NCI-H345 treated with DMSO at 0.1 percent for 48 hours (cell line): ENCODE measurements around the gene MBD3L5.
"Not testable (repeated sequence)": the region's sequence is repeated elsewhere in the genome, so short reads cannot be mapped to it uniquely, and the experiment has no call there.

ENCODE experiments used
- DNase-seq: peaks from one replicate; lab custom pipeline; 2025; ENCODE audit not compliant: unreplicated experiment; lab: John Stamatoyannopoulos, UW

The MBD3L5 gene

DNA sequence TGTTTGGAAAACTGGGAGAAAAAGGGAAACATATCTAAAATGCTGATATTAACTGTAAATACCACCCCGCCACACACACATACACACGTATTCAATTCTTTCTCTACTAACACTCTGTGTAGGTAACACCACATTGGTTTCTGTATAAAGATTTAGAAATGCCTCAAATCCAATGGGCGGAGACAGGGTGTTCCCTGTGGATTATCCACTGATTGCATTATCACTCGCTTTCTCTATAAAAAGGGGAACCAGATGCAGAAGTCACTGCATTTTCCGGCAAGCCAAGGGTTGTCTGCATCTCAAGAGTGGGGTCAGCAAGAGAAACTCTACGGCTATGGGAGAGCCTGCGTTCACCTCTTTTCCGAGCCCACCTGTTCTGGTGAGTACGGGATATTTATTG, at the start of gene MBD3L5:
Gene MBD3L5 (plus strand): TSS at position 301 of the 400 bp plus-strand sequence. CDS start 34 bp downstream, at position 335.
- DNase-seq = not testable (repeated sequence)

DNA sequence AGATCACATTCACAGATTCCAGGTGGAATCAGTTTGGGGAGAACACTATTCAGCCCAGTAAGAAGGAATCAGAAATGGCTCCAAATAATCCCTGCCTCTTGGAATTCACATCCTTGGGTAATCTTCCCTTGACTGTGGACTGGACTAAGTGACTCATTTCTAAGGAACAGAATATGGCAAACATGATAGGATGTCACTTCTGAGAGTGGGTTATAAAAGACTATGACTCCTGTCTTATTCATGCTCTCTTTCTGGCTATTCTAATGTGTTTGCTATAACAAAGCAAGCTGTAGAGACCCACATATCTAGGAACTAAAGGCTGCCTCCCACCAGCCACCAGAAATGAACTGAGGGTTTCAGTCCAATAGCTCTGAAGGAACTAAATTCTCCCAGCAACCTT, 46.9 kb upstream of the MBD3L5 start:
- no peak for DNase-seq

DNA sequence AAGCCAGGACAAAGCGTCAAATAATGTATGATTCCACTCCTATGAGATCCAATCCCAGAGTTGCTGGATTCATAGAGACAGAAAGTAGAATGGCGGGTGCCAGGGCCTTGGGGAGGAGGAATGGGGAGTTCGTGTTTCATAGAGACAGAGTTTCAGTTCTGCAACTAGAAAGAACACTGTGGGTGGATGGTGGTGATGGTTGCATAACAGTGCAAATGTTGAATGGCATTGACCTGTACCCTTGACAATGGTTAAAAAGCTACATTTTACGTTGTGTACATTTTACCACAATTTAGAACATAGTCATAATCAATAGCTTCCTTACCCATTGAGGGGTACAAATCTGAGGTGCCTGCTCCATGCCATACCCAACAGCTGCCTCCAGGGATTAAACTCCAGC, 42.5 kb upstream of the MBD3L5 start:
- no peak for DNase-seq

DNA sequence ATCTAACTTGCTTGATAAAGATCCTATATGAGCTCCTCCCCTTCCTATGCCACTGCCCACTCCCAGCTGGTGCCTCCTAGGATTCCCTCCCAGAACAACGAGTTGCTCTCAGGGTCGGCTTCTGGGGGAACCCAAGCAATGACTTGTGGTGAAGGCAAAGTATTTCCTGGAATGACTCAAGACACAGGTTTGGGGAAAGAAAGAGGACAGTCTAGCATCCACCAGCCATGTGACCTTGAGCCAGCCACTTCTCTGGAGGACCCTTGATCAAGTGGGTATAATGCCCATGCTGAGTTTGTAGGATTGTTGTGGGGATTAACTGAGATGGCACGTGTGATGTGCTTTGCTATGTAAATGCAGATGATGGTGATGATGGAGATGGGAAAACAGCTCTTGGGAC, 42.1 kb upstream of the MBD3L5 start:
- no peak for DNase-seq

DNA sequence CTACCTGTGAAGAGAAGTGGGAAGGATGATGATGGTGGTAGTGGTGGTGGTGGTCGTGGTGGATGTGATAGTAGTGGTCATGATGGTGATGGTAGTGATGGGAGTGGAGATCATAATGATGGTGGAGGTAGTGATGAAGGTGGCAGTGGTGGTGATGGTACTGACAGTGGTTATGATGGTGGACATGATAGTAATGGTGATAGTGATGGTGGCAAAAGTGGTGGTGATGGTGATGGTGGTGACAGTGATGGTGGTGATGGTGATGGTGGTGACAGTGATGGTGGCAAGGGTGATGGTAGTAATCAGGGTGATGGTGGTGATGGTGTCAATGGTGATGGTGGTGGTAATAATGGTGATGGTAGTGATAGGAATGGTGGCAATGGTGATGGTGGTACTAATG, 35.3 kb upstream of the MBD3L5 start:
- DNase-seq = no peak

DNA sequence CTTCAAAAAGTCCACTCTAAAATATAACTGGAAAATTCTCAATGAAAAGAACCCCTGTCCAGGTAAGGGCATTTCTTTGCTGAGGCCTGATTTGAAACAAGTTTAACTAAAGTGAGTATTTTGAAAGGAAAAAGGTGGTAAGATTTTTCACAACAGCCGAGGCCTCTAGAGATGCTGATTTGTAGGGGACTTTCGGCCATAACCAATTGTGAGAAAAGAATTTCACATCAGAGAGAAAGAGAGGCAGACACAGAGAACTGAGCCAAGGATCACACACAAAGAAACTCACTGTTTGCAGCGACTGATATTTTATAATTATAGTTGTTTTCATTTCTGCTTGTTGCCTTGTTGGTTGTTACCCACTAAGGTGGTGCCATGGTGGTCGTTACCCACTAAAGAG, 33.6 kb upstream of the MBD3L5 start:
- no peak for DNase-seq

DNA sequence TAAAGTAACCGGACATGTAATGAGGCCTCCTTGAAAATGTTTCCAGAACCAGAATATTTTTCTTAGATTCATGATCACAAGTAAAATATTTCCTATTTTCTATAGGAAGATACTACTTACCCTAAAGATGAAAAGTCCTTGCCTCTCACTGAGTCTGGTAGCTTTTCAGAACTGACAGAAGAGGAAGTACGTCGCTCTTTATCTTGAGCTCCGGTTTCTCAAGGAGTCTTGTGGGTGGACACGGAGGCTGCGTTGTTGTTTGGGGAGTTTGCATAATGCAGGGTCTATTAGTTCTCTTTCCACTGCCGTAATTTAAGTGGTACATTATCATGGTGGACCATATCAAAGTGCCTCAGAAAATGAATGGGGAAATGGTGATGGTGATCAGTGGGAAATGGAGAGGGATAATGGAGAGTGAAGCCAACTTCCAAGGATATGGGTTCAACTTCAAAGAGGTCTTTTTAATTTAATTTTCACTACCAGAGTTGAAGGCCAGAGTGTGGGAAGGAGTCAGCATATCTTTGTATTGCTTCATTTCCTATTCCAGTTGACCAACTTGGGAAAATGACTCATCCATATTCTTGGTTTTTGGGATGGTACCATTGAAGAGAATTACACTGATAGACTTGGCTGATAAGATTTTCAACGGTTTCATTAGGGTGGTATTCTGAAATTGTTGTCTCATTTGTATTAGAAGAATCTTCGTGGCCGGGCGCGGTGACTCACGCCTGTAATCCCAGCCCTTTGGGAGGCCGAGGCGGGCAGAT, 32.5 kb upstream of the MBD3L5 start:
- no peak for DNase-seq

DNA sequence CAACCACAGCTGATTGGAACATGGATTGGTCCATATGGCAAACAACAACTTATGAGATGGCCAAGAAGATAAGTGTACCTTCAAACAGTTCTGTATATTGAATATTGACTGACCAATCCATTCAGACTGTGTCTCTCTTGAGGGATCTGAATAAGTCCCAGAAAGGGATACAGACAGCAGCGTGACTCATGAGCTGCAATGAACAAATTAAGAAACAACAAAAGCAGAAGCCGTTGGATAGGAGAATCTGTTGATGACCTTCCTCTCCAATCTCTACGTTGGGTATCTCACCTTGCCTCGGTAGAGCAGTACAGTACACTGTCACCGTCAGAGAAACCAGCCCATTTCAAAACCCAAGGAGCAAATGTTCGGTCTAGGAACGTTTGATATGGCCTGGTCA, 30.4 kb upstream of the MBD3L5 start:
- no peak for DNase-seq

DNA sequence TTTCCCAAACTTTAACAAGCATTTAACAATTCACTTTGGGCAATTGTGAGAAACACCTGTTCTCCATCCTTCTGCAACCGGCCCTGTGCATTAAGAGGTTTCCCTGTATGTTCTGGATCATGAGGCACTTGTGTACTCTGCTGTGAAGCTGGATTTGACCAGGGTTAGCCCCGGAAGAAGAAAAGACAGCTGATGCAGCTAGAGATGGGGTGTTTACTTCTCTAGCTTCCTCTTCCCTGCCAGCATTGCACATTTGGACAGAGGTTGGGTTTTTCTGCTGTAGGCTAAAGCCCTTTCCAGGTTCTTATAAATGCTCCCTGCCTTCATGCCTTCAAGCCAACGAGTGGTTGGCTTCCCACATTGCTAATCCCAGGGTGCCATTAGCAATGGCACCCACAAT, 30.0 kb upstream of the MBD3L5 start:
- DNase-seq = no peak

DNA sequence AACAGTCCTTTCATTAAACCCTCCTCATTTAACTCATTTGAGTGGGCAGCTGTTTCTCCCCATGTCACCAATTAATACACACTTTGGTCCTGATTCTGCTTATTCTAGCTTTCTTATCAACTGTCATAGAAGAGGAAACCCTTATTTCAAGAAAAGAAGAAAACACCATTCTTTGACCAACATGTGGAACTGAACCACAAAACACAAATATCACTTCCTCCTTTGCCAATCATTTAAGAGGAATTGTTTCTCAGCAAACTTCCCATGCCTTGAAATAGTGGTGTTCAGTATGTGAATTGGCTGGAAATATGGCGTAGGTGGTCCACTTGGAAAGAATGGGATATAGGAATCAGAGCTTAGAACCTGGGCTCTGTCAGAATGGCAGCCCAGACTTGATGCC, 29.6 kb upstream of the MBD3L5 start:
- DNase-seq = no peak

DNA sequence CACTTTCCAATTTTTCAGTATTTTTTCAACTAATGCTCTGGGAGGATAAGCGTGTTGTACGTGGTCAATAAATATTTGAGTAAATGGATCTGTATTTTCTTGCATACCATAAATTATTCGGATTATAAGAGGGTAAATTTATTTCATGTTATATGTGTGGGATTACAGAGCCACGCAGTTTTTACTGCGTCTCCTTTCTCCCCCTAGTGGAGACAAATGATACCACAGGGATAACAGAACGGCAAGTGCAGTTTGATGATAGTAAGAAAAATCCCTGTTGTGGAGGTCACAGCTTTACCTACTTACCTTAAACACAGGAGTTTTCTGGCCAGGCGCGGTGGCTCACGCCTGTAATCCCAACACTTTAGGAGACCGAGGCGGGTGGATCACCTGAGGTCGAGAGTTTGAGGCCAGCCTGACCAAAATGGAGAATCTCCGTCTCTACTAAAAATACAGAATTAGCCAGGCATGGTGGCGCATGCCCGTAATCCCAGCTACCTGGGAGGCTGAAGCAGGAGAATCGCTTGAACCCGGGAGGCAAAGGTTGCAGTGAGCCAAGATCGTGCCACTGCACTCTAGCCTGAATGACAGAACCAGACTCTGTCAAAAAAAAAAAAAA, 26.0 kb upstream of the MBD3L5 start:
- DNase-seq = no peak

DNA sequence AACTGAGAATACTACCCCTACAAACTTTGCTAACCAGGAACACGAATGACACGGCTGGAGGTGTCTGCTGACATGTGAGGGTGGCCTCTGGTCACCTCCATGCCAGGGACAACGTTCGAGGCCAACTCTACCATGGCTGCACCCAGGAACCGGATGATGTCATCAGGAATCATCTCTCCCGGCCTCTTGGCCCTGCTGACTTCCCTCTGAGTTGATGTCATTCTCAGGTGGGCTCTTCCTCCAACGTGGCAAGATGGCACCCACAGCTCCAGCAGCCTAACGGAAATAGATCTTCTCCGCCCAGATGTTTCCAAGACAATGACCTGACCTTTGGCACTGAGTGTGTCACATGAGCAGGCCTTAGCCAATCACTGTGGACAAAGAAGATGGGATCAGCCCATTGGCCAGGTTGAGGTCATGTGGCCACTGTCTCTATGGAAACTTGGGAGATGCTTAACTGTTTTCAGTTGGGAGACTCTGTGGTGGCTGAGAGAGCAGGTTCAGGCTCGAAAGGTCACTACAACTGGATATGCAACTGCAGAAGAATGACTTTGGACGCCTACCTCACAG, 24.2 kb upstream of the MBD3L5 start:
- no peak for DNase-seq

DNA sequence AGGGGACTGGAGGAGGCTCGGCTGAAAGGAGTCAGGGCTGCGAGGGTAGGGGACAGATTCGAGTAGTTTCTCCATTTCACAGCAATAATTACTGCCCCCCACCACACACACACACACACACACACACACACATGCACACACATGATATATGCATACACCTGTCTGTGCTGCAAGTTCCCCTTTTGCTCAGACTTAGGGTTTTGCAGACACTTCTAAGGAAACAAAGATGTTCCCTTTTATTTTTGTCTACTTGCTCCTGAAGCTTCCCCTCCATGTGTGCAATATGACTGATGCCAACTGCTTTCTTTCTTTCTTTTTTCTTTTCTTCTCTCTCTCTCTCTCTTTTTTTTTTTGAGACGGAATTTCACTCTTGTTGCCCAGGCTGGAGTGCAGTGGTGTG, 22.5 kb upstream of the MBD3L5 start:
- DNase-seq = no peak

DNA sequence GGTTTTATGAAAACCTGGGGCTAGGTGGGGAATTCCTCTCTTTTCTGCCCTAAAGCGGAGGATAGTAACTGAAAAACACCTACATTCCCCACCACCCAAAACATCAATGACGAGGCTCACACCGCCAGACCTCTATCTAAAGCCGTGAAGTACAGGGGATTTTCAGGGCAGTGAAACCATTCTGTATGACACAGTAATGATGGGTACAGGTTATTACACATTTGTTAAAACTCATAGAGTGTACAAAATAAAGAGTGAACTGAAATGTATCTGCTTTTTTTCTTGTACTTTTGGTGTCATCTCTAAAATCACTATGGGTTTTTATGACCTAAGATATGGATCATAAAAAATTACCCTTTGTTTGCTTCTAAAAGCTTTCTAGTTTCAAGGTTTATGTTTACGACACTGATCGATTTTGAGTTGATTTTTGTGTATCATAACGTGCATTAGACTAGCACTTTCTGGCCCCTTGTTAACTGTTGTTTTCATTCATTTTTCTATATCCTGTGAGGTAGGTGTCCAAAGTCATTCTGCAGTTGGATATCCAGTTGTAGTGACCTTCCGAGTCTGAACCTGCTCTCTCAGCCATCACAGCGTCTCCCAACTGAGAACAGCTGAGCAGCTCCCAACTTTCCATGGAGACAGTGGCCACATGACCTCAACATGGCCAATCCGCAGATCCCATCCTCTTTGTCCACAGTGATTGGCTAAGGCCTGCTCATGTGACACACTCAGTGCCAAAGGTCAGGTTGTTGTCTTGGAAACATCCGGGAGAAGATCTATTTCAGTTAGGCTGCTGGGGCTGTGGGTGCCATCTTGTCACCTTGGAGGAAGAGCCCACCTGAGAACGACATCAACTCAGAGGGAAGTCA, 19.4 kb upstream of the MBD3L5 start:
- DNase-seq = no peak

DNA sequence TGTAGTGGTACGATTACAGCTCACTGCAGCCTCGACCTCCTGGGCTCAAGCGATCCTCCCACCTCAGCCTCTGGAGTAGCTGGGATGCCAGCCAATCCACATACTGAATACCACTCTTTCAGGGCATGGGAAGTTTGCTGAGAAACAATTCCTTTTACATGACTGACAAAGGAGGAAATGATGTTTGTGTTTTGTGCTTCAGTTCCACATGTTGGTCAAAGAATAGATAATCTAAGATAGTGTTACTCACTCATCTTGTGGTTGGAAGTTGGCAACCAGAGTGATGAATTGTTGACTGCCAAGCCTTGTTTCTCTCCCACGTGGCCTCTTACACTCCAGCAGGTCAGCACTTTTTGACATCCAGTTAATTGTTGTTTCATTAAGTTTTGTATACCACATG, 16.7 kb upstream of the MBD3L5 start:
- no peak for DNase-seq

DNA sequence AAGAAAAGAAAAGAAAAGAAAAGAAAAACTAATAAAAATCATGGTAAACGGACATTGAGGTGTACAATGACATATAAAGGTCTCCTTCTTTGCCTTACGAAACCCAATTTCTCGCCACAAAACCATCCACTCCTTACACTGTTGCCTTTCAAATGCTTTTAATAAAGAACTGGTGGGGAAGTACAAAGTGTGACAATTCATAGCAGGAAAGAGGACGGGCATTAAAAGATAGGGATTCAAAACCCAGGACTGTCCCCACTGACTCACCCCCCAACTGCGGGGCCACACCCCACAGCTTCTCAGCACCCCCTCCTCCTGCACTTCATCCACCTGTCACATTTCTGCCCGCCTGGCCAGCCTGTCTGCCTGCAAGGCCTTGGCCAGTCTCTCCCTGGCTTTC, 11.6 kb upstream of the MBD3L5 start:
- no peak for DNase-seq

DNA sequence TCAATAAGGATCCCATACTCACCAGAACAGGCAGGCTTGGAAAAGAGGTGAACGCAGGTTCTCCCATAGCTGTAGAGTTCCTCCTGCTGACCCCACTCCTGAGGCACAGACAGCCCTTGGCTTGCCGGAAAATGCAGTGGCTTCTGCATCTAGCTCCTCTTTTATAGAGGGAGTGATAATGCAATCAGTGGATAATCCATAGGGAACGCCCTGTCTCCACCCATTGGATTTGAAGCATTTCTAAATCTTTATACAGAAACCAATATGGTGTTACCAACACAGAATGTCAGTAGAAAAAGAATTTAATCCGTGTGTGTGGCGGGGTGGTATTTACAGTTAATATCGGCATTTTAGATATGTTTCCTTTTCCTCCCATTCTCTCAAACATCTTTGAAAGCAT, 9.0 kb upstream of the MBD3L5 start, which contains the start of gene MBD3L2B:
Gene MBD3L2B (minus strand): TSS at position 101 of the 400 bp plus-strand sequence. CDS start 34 bp downstream, at position 67.
- DNase-seq = not testable (repeated sequence)

DNA sequence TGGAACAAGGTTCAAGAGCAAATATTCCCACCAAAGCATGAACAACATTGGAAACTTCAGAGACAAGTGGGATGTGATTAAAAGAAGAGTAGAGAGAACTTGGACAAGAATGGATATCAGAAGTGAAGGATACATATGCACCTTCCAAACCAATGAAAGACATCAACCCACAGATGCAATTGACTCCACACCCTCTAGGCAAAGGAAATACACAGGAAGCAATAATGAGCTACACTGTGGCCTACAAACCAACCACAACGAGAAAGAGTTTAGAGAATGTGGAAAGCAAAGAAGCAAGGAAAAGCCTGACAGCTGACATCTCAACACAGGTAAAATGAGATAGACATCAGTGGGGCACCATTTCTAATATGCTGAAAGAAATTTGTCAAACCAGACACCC, 1.6 kb upstream of the MBD3L5 start:
- DNase-seq = not testable (repeated sequence)

DNA sequence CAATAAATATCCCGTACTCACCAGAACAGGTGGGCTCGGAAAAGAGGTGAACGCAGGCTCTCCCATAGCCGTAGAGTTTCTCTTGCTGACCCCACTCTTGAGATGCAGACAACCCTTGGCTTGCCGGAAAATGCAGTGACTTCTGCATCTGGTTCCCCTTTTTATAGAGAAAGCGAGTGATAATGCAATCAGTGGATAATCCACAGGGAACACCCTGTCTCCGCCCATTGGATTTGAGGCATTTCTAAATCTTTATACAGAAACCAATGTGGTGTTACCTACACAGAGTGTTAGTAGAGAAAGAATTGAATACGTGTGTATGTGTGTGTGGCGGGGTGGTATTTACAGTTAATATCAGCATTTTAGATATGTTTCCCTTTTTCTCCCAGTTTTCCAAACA, 9.7 kb downstream of the MBD3L5 start, which contains the start of gene MBD3L4:
Gene MBD3L4 (minus strand): TSS at position 101 of the 400 bp plus-strand sequence. CDS start 35 bp downstream, at position 66.
- not testable (repeated sequence) for DNase-seq

DNA sequence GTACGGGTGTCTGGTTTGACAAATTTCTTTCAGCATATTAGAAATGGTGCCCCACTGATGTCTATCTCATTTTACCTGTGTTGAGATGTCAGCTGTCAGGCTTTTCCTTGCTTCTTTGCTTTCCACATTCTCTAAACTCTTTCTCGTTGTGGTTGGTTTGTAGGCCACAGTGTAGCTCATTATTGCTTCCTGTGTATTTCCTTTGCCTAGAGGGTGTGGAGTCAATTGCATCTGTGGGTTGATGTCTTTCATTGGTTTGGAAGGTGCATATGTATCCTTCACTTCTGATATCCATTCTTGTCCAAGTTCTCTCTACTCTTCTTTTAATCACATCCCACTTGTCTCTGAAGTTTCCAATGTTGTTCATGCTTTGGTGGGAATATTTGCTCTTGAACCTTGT, 11.2 kb downstream of the MBD3L5 start:
- DNase-seq = not testable (repeated sequence)

DNA sequence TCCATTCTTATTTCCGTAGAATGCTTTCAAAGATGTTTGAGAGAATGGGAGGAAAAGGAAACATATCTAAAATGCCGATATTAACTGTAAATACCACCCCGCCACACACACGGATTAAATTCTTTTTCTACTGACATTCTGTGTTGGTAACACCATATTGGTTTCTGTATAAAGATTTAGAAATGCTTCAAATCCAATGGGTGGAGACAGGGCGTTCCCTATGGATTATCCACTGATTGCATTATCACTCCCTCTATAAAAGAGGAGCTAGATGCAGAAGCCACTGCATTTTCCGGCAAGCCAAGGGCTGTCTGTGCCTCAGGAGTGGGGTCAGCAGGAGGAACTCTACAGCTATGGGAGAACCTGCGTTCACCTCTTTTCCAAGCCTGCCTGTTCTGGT, 18.6 kb downstream of the MBD3L5 start, which contains the start of gene MBD3L2:
Gene MBD3L2 (plus strand): TSS at position 301 of the 400 bp plus-strand sequence. CDS start 53 bp downstream, at position 354.
- not testable (repeated sequence) for DNase-seq
